ENCODE results near the gene KRTAP9-2.
"Not testable (repeated sequence)": the region's sequence is repeated elsewhere in the genome, so short reads cannot be mapped to it uniquely, and the experiment has no call there.

KRTAP9-2 gene, protein sequence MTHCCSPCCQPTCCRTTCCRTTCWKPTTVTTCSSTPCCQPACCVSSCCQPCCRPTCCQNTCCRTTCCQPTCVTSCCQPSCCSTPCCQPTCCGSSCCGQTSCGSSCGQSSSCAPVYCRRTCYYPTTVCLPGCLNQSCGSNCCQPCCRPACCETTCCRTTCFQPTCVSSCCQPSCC
- long read RNA-seq, donor 1 = 0 reads
- long read RNA-seq, donor 2 = 0 reads
- long read RNA-seq, donor 3 = 0 reads
- long read RNA-seq, donor 4 = 0 reads
- long read RNA-seq, donor 5 = 0 reads
- long read RNA-seq, donor 6 = 0 reads
- long read RNA-seq, donor 7 = 0 reads
- long read RNA-seq, donor 8 = 0 reads

DNA sequence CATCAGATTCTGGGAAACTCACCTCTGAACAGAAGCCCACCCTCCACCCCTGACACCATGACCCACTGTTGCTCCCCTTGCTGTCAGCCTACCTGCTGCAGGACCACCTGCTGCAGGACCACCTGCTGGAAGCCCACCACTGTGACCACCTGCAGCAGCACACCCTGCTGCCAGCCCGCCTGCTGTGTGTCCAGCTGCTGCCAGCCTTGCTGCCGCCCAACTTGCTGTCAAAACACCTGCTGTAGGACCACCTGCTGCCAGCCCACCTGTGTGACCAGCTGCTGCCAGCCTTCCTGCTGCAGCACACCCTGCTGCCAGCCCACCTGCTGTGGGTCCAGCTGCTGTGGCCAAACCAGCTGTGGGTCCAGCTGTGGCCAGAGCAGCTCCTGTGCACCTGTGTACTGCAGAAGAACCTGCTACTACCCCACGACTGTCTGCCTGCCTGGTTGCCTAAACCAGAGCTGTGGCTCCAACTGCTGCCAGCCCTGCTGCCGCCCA lies at the start of gene KRTAP9-2:
Gene KRTAP9-2 (plus strand): TSS at position 51 of the 498 bp plus-strand sequence. CDS start 7 bp downstream, at position 58.
- DNase-seq = not testable (repeated sequence)

- DNase-seq = no peak
Measured at GRCh38 chr17:41176744-41177387, 49.6 kb upstream of the KRTAP9-2 start.

GRCh38 chr17:41177727-41178271 lies 48.6 kb upstream of the KRTAP9-2 start, which contains the start of gene KRTAP4-2:
KRTAP4-2 (minus strand) TSS chr17:41178221; CDS start chr17:41178164, 57 bp downstream.
- no peak for DNase-seq

DNA sequence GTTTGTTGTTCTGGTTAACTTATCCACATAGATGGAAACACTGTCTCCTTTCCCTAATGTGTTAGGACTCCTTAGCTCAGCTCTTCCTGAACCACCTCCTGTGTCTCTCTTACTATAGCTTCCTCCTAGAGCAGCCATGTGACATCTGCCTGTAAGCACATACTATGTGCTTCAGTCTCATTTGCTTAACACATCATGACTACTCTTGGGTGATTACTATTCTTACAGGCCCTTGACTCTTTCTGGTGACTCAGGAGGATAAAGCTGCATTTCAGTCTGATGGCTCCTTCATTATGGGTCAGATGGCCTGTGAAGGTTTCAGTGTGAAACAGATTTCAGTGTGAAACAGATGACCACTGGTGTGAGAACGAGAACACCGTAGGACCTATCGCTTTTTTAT lies 48.1 kb upstream of the KRTAP9-2 start:
- no peak for DNase-seq

DNA sequence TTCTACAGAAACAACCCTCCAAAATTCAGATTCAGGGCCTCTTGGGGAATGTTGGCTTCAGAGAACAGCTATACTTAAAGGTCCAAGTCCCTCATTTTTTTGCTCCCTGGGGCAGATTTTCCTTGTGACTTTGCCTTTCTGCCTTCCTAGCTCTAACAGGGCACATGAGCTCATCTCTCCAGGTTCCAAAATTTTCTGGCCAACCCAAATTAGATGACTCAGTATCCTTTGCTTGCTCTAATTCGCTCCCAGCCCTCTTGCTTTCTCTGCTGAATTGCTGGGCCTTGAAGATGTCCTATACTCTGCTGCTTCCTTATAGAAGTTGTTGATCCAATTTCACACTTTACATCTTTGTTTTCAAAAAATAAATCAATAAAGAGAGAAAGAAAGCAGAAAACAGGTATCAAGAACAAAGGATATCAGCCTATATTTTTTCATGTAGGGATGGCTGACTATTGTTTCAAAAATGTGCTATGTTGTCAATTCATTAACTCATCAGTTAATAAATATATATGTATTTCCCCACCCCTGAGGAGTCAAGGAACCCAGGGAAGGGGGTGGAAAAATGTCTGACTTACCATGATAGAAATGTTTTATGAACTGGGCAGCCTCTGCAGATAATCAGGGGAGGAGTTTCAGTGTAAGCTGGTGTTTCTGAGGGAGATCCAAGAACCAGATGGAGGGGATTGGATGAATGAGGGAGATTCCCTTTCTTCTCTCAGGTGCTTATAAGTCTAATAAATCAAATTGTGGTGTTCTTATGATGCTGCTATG lies 47.4 kb upstream of the KRTAP9-2 start:
- no peak for DNase-seq

- DNase-seq = no peak
Measured at GRCh38 chr17:41184480-41184961, 41.9 kb upstream of the KRTAP9-2 start, which contains the start of gene KRTAP4-1. KRTAP4-1 (minus strand) TSS chr17:41184911; CDS start chr17:41184854, 57 bp downstream.

- DNase-seq = no peak
Measured at GRCh38 chr17:41185001-41185400, 41.4 kb upstream of the KRTAP9-2 start.

GRCh38 chr17:41186872-41187271 lies 39.6 kb upstream of the KRTAP9-2 start:
- DNase-seq = no peak

GRCh38 chr17:41189837-41190318 lies 36.6 kb upstream of the KRTAP9-2 start, which contains the start of gene KRTAP9-1:
KRTAP9-1 (plus strand) TSS chr17:41189887; CDS start chr17:41189887, 0 bp downstream.
- DNase-seq = not testable (repeated sequence)

DNA sequence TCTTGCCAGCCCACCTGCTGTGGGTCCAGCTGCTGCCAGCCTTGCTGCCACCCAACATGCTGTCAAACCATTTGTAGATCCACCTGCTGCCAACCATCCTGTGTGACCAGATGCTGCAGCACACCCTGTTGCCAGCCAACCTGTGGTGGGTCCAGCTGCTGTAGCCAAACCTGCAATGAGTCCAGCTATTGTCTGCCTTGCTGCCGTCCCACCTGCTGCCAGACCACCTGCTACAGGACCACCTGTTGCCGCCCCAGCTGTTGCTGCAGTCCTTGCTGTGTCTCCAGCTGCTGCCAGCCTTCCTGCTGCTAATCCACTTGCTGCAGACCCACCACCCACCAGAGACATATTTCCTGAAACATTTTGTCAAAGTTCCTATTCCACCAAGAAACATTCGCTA lies 36.1 kb upstream of the KRTAP9-2 start:
- no peak for DNase-seq

GRCh38 chr17:41196068-41196467 lies 30.4 kb upstream of the KRTAP9-2 start:
- DNase-seq = no peak

DNA sequence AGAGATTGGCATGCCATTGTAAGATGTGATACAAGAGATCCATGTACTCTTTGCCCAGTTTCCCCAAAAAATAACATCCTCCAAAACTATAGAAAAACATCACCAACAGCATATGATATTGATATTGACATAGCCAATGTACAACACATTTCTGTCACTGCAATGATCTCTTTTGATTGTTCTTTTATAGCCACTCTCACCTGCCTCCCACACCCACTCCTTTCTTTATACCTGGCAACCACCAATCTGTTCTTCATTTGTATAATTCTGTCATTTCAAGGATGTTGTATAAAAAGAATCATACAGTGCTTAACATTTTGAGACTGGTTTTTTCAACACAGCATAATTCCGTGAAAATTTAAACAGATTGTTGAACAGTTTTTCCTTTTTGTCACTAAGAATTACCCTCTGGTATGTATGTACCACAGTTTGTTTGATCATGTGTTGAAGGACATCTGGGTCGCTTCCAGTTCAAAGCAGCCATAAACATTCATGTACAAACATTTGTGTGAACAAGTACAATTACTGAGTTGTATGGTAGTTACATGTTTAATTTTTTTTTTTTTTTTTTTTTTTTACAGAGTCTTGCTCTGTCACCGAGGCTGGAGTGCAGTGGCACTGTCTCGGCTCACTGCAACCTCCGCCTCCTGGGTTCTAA lies 26.9 kb upstream of the KRTAP9-2 start:
- no peak for DNase-seq

DNA sequence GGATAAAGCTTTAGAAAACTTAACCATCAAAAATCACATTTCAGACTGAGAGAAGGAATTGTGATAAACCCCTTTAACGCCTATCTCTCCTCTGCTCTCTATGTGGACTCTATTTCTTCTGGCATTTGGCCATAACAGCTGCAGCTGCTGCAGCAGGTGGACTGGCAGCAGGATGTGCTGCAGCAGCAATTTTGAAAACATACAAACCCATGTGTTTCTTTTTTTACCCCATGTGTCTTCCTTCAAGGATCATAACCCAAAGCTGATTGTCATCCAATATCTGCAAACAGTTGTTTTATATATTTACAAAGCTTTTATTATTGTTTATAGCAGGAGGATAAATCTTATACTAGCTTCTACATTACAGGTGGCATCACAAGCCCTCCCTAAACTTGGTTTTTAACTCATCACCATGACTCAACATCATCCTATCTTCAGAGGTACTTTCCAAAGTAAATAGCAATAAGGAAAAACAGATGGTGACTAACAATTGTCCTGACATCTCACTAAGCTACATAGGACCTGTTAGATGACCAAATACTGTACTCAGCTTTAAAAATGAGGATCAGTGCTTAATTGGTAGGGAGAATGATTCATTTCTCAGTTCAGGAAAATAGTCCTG lies 14.5 kb upstream of the KRTAP9-2 start:
- no peak for DNase-seq

DNA sequence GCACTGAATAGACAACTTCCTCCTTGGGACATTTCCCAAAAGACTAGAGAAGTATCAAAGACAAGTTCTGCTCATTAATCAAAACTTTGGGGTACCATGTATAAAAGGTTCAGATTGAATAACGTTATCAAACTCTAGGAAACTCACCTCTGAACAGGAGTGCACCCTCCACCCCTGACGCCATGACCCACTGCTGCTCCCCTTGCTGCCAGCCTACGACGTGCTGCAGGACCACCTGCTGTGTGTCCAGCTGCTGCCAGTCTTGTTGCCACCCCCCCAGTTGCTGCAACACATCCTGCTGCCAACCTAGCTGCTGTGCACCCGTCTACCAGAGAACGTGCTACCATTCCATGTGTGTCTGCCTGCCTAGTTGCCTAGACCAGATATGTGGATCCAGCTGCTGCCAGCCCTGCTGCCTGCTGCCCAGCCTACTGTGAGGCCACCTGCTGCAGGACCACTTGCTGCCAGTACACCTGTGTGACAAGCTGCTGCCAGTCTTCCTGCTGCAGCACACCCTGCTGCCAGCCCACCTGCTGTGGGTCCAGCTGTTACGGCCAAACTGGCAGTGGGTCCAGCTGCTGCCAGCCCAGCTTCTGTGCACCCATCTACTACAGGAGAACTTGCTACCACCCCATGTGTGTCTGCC lies 13.8 kb upstream of the KRTAP9-2 start:
- DNase-seq = no peak

DNA sequence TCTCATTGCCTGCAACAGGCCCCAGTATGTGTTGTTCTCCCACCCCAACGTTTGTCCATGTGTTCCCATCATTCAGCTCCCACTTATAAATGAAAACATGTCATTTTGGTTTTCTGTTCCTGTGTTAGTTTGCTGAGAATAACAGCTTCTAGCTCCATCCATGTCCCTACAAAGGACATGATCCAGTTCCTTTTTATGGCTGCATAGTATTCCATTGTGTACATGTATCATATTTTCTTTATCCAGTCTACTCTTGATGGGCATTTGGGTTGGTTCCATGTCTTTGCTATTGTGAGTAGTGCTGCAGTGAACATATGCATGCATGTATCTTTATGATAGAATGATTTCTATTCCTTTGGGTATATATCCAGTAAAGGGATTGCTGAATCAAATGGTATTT lies 10.8 kb upstream of the KRTAP9-2 start:
- DNase-seq = no peak

DNA sequence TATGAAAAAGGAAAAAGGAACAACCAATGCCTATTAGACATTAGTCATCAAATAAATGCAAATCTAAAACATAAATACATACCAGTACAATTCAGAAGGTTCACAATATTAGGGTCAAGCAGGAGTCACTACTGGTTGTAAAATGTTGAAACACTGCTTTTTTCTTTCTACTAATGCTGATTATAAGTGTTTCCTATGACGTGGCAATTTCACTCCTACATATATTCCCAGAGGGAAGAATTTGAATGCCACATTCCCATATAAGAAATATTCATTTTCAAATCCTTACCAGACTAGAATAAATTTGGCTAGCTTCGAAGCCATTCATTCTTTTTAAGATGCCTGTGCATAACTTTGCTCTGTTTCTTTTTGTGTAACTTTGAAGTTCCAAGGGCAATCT lies 2.6 kb upstream of the KRTAP9-2 start:
- no peak for DNase-seq

GRCh38 chr17:41226051-41226450 lies 397 bp upstream of the KRTAP9-2 start:
- no peak for DNase-seq

DNA sequence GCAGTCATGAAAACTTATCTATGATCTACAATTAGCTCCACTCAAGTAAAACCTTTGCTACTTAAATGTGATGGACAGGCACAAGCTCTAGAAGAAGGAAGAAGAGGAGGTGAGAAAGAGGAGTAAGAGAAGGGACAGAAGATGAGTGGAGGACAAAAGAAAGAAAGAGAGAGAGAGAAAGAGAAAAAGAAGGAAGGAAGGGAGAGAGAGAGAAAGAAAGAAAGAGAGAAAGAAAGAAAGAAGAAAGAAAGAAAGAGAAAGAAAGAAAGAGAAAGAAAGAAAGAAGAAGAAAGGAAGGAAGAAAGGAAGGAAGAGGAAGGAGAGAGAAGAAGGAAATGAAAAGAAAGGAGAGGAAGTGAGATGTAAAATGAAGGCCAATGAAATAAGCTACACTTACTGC lies 3.6 kb downstream of the KRTAP9-2 start:
- DNase-seq = no peak

DNA sequence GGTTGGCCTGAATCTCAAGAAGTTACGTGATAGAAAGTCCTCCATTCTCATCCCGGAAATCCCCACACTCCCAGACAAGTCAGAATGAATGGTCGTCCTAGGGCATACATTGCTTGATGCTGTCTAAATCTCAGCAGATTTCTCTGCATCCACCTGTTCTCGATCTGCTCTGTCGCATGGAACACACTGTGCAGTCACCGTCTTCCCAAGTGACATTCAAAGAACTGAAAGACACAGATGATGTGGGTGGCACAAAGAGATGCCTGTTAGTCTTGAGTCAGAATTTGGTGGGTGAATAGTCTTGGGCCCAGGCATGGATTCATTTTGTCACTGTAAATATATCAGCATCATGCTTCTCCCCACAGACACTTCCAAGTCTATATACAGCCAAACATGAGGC lies 5.3 kb downstream of the KRTAP9-2 start:
- no peak for DNase-seq

DNA sequence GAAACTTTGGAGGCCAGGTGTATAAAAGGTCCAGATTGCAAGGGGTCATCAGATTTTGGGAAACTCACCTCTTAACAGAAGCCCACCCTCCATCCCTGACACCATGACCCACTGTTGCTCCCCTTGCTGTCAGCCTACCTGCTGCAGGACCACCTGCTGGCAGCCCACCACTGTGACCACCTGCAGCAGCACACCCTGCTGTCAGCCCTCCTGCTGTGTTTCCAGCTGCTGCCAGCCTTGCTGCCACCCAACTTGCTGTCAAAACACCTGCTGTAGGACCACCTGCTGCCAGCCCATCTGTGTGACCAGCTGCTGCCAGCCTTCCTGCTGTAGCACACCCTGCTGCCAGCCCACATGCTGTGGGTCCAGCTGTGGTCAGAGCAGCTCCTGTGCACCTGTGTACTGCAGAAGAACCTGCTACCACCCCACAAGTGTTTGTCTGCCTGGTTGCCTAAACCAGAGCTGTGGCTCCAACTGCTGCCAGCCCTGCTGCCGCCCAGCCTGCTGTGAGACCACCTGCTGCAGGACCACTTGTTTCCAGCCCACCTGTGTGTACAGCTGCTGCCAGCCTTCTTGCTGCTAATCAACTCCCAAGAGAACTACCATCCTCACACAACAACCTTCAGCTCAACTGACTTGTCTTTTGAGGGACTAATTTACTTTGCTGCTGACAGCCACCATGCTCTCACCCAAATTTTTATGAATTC lies 6.1 kb downstream of the KRTAP9-2 start, which contains the start of gene KRTAP9-3:
Gene KRTAP9-3 (plus strand): TSS at position 51 of the 707 bp plus-strand sequence. CDS start 53 bp downstream, at position 104.
- not testable (repeated sequence) for DNase-seq
